ENCODE data around the gene SEL1L3. TPM values are rescaled to one million over a fixed set of nuclear protein-coding genes. Genes with fewer than 3 reads are reported as not detected.

SEL1L3 gene
- total RNA-seq, 1 donor from 2014 or later, result 123 TPM

DNA sequence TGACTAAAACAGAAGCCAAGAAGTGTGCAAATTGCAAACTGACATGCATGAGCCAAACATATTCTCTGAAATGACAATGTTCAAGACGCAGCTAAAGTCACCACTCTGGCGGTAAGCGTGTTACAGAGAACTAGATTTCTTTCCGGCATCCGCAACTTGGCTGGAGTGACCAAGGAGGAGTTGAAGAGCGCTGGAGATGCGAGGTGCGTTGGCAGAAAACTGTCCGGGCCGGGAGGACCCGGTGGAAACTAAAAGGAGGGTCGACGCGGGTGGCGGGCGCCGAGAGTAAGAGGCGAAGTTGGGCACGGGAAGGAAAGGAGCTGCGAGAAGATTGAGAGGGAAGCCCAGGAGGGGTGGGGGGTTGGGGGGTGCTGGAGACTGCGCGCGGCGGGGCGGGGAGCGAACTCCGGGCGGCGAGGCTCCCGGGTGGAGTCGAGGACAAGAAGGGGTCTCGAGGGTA is 807 bp downstream of the SEL1L3 start:
- no peak for DNase-seq (ENCODE audit: low read depth)
- TF ChIP-seq, protein P1, sequence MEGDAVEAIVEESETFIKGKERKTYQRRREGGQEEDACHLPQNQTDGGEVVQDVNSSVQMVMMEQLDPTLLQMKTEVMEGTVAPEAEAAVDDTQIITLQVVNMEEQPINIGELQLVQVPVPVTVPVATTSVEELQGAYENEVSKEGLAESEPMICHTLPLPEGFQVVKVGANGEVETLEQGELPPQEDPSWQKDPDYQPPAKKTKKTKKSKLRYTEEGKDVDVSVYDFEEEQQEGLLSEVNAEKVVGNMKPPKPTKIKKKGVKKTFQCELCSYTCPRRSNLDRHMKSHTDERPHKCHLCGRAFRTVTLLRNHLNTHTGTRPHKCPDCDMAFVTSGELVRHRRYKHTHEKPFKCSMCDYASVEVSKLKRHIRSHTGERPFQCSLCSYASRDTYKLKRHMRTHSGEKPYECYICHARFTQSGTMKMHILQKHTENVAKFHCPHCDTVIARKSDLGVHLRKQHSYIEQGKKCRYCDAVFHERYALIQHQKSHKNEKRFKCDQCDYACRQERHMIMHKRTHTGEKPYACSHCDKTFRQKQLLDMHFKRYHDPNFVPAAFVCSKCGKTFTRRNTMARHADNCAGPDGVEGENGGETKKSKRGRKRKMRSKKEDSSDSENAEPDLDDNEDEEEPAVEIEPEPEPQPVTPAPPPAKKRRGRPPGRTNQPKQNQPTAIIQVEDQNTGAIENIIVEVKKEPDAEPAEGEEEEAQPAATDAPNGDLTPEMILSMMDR (IDR thresholded peaks at IDR 0.05; ENCODE audit: insufficient read depth, low read length, poor library complexity, severe bottlenecking), result no peak
- H3K36me3 ChIP-seq (ENCODE audit: control insufficient read depth, insufficient read depth, low read length), result no peaks in the 10 kb centered on the region

DNA sequence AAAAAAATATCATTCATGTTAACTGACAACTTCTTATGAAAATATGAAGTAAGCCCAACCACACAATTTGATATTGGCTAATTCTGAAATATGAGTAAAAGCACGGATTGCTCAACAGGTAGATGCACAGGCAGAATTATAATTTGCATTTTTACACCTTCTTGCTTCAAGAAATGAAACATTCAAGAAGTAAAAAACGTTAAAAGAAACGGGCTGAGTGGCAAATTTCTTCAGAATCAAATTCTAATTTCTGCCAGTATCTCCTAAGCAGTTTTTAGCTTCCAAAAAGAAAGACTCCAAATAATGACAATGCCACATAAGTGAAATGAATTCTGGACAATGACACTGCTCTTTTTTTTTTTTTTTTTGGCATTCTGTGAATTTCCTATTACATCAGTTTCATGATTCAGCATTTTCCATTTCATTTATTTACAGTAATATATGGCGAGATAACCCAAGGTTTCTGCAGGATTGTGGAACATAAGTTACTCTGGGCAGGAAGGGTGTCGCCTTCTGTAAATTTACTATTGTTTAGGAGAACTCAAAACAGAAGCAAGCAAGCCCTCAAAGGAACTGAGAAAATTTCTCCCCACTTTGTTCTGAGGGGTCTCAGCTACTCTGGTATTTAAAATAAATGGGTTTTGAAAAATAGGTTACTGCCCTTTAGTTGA is 1.4 kb downstream of the SEL1L3 start:
- no peaks in the 10 kb centered on the region for H3K27me3 ChIP-seq (ENCODE audit: control insufficient read depth, insufficient read depth, low read length)
- no peaks in the 10 kb centered on the region for H3K36me3 ChIP-seq (ENCODE audit: control insufficient read depth, insufficient read depth, low read length)
- TF ChIP-seq, protein P1 (IDR thresholded peaks at IDR 0.05; ENCODE audit: insufficient read depth, low read length, poor library complexity, severe bottlenecking), result no peak
- H3K4me3 ChIP-seq (ENCODE audit: low read depth, low read length), result peak overlapping the region; percentile 78
- no peak for DNase-seq (ENCODE audit: low read depth)

More for the DNA sequence above, 807 bp downstream of the SEL1L3 start:
- peak overlapping the region; percentile 78 for H3K4me3 ChIP-seq (ENCODE audit: low read depth, low read length)
- H3K27me3 ChIP-seq (ENCODE audit: control insufficient read depth, insufficient read depth, low read length), result no peaks in the 10 kb centered on the region

DNA sequence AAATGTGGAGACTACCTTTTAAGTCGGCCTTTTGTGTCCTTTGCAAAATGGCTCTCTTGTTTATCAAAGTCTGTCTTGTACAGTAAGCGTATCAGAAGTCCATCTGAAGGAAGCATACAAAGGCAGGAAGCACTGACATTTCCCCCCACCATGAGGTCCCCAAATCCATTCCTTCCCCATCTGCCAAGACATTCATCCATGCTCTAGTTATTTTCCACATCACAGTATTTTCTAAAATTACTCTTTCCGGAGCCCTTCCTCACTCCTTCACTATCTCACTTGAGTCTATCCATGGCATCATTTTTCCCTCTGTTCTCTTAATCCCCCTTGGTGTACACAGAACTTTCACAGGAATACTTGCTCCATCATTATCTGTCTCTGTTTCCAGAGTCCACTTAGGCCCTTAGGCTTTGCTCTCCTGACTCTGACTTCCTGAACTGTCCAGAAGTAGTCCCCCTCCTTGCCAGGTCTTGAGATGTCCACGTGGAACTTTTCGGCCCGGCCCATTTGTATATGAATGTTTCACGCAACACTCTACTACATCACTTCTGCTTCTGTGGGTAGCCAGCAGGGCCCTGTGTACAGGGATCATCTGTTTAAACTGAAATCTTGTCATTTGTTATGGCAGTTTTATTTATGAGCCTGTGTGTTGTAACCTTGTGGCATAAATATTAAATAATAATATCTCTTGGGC is 2.1 kb downstream of the SEL1L3 start:
- TF ChIP-seq, protein P1 (IDR thresholded peaks at IDR 0.05; ENCODE audit: insufficient read depth, low read length, poor library complexity, severe bottlenecking), result no peak
- Histone ChIP-seq H3K4me3 (ENCODE audit: low read depth, low read length) (no peak overlapping the region), H3K36me3 (ENCODE audit: control insufficient read depth, insufficient read depth, low read length) (no peaks in the 10 kb centered on the region), H3K27me3 (ENCODE audit: control insufficient read depth, insufficient read depth, low read length) (no peaks in the 10 kb centered on the region)
- no peak for DNase-seq (ENCODE audit: low read depth)

DNA sequence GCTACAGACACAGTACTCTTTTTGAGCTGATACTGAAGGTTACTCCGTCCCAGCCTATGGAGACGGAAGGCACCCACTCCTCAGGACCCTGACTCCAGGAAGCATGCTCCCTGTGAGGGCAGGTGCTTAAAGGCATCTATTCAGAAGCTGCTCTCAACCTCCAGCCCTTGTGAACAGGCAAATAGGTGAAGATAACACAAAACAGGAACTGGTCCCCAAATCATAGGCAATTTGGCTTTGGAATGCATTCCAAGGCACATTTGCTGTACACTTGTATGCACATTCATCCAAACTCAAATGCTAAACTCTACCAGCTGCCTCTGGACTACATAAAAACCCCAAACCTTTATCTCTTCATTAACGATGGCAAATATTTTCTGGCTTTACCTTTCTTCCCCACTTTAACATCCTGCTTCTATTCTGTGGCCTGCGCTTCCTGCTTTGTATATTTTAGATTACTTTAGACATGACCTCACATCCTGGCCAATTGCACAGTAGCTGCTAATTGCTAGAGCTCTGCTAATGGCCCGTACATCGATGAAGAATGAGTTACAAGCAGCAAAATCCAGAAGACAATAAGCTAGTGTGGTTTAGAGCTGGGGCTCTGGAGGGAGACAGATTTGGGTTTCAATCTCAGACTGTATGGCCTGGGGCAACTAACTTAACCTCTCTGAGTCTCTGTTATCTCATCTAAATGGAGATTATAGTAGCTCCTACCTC is 3.2 kb downstream of the SEL1L3 start:
- H3K4me3 ChIP-seq (ENCODE audit: low read depth, low read length), result no peak overlapping the region
- TF ChIP-seq, protein P1 (IDR thresholded peaks at IDR 0.05; ENCODE audit: insufficient read depth, low read length, poor library complexity, severe bottlenecking), result no peak
- H3K27me3 ChIP-seq (ENCODE audit: control insufficient read depth, insufficient read depth, low read length), result no peaks in the 10 kb centered on the region
- no peak for DNase-seq (ENCODE audit: low read depth)
- H3K36me3 ChIP-seq (ENCODE audit: control insufficient read depth, insufficient read depth, low read length), result no peaks in the 10 kb centered on the region

DNA sequence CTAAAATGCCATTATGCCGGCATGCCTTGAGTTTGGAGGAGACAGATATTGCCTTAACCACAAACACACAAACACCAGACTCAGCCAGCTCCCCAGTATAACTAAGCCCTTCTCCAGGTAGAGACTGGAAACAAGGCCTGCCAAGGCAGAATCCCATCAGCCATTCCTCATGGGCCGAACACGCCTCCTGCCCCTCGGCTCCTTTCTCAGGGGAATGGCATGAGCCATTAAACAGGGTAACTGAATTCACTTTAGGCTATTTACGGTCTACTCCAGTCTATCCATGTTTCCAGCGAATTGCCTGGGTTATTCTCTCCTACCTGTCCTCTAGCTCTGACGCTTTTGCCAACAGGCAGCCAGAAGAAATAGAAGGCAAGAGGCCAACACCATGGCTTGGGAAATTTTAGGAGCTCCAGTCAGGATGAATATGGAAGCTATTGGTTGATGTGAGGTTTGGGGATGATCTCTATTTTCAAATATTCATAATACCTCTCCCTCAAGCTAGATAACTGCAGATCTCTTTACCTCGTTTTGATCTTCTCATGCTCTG is 4.9 kb downstream of the SEL1L3 start:
- H3K4me3 ChIP-seq (ENCODE audit: low read depth, low read length), result no peak overlapping the region
- no peak for DNase-seq (ENCODE audit: low read depth)
- H3K36me3 ChIP-seq (ENCODE audit: control insufficient read depth, insufficient read depth, low read length), result no peaks in the 10 kb centered on the region
- TF ChIP-seq, protein P1 (IDR thresholded peaks at IDR 0.05; ENCODE audit: insufficient read depth, low read length, poor library complexity, severe bottlenecking), result no peak
- H3K27me3 ChIP-seq (ENCODE audit: control insufficient read depth, insufficient read depth, low read length), result no peaks in the 10 kb centered on the region
